HCT116 (cell line): ENCODE data around the gene MAP4. TPM values are rescaled to one million over a fixed set of nuclear protein-coding genes. Genes with fewer than 3 reads are reported as not detected.

Source experiments
- ATAC-seq: fragments of 200-7000 bp; cut with Tn5 transposase; 2 replicates; pipeline ENCODE4 v1.9.1; 2020; ENCODE audit warnings: mild to moderate bottlenecking, moderate library complexity
- BruUV-seq: library from RNA; stranded (reverse); fragments of 400-500 nt; replicated peaks from 2 replicates; lab custom pipeline; 2021; lab: Mats Ljungman, UMichigan
- CTCF ChIA-PET: fragments of 300-600 bp; sonication (Branson Sonifier 250); formaldehyde crosslinking; loops from one replicate; lab custom pipeline; 2021; ENCODE audit warnings: antibody characterized with exemption; lab: Charles Lee
- POLR2A ChIA-PET: fragments of 300-600, 350-600 bp; sonication (Branson Sonifier 250); formaldehyde crosslinking; loops from one replicate; lab custom pipeline; 2021; ENCODE audit warnings: antibody characterized with exemption; lab: Charles Lee
- RAD21 ChIA-PET, 2 experiments: fragments of 300-600 bp; sonication (Branson Sonifier 250); formaldehyde crosslinking; loops; one replicate each; lab custom pipeline; 2023; ENCODE audit warnings: low total read pairs in 2 of 2; ENCODE audit not compliant: uncharacterized antibody in 2 of 2, unreplicated experiment in 2 of 2, low non-redundant PET in 1 of 2; lab: Charles Lee
- DNase-seq: peaks from one replicate; pipeline ENCODE4 v3.0.0-alpha.2; 2010; ENCODE audit warnings: low read depth, low spot score
- H2AFZ ChIP-seq: fragments of 200-600 bp; shearing (Covaris generic), sonication (generic); 2 replicates; pipeline ENCODE4 v1.6.1; 2017; ENCODE audit warnings: low read depth, mixed run types, mixed read lengths, antibody characterized with exemption, low read length; ENCODE audit not compliant: poor library complexity, severe bottlenecking
- H3K27ac ChIP-seq: 2 replicates; pipeline ENCODE4 v1.5.1; 2012; ENCODE audit warnings: low read depth, low read length
- H3K27me3 ChIP-seq: fragments of 200-600 bp; sonication (generic); 2 replicates; pipeline ENCODE4 v1.6.1; 2016; ENCODE audit warnings: mixed run types, low read length, mixed read lengths; ENCODE audit not compliant: insufficient read depth
- H3K36me3 ChIP-seq, 2 experiments: fragments of 200-500 bp in 1 of 2; fragments of 200-600 bp in 1 of 2; sonication (Bioruptor generic) in 1 of 2; sonication (generic) in 1 of 2; 2 replicates each; pipeline versions ENCODE4 v1.5.1 to v1.6.1; 2014 to 2016; ENCODE audit warnings: low read length in 2 of 2, inconsistent platforms in 1 of 2, mixed read lengths in 1 of 2, mixed run types in 1 of 2; ENCODE audit not compliant: insufficient read depth in 2 of 2, control insufficient read depth in 1 of 2
- H3K4me1 ChIP-seq, 2 experiments: fragments of 200-600 bp in 1 of 2; sonication (generic) in 1 of 2; 2 replicates each; pipeline versions ENCODE4 v1.5.1 to v1.6.1; 2012 to 2017; ENCODE audit warnings: low read length in 2 of 2, inconsistent platforms in 1 of 2, mild to moderate bottlenecking in 1 of 2, mixed read lengths in 1 of 2, mixed run types in 1 of 2, moderate library complexity in 1 of 2; ENCODE audit not compliant: insufficient read depth in 2 of 2, control insufficient read depth in 1 of 2
- H3K4me2 ChIP-seq: fragments of 200-600 bp; sonication (generic); 2 replicates; pipeline ENCODE4 v1.6.1; 2017; ENCODE audit warnings: mixed run types, low read length, mixed read lengths
- H3K4me3 ChIP-seq, 2 experiments: fragments of 200-600 bp in 1 of 2; sonication (generic) in 1 of 2; replicated peaks in 1 of 2; 2 replicates each; pipeline ENCODE4 v1.5.1; 2011 to 2016; ENCODE audit warnings: low read length in 2 of 2, control low read depth in 1 of 2, low read depth in 1 of 2, mild to moderate bottlenecking in 1 of 2, mixed read lengths in 1 of 2, mixed run types in 1 of 2
- H3K79me2 ChIP-seq: fragments of 200-600 bp; sonication (generic); 2 replicates; pipeline ENCODE4 v1.6.1; 2017; ENCODE audit warnings: mild to moderate bottlenecking, mixed run types, low read length, moderate library complexity, mixed read lengths; ENCODE audit not compliant: insufficient read depth
- H3K9ac ChIP-seq: fragments of 200-600 bp; sonication (generic); 2 replicates; pipeline ENCODE4 v1.6.1; 2016; ENCODE audit warnings: low read length, mixed read lengths
- H3K9me2 ChIP-seq: fragments of 200-600 bp; sonication (generic), shearing (Covaris generic); 2 replicates; pipeline ENCODE4 v1.6.1; 2017; ENCODE audit warnings: mixed run types, mild to moderate bottlenecking, moderate library complexity; ENCODE audit not compliant: insufficient read depth
- H3K9me3 ChIP-seq, 2 experiments: fragments of 200-500 bp in 1 of 2; fragments of 200-600 bp in 1 of 2; sonication (Bioruptor generic) in 1 of 2; sonication (generic) in 1 of 2; 2 replicates each; pipeline ENCODE4 v1.6.1; 2014 to 2017; ENCODE audit warnings: low read length in 2 of 2, mixed read lengths in 2 of 2, inconsistent platforms in 1 of 2, low read depth in 1 of 2, mild to moderate bottlenecking in 1 of 2, mixed run types in 1 of 2, moderate library complexity in 1 of 2; ENCODE audit not compliant: control insufficient read depth in 1 of 2, insufficient read depth in 1 of 2
- H4K20me1 ChIP-seq: fragments of 200-600 bp; sonication (generic), shearing (Covaris generic); 2 replicates; pipeline ENCODE4 v1.6.1; 2017; ENCODE audit warnings: mixed run types, mild to moderate bottlenecking, moderate library complexity; ENCODE audit not compliant: insufficient read depth
- ATF3 ChIP-seq: IDR thresholded peaks from 2 replicates; pipeline ENCODE4 v1.6.1; 2012
- CBX3 ChIP-seq: IDR thresholded peaks from 2 replicates; pipeline ENCODE4 v1.6.1; 2012; ENCODE audit warnings: low read depth
- CEBPB ChIP-seq: IDR thresholded peaks from 2 replicates; pipeline ENCODE4 v1.6.1; 2012; ENCODE audit warnings: low read depth
- EGR1 ChIP-seq: IDR thresholded peaks from 2 replicates; pipeline ENCODE4 v1.6.1; 2012; ENCODE audit warnings: low read depth
- ELF1 ChIP-seq: IDR thresholded peaks from 2 replicates; pipeline ENCODE4 v1.6.1; 2012; ENCODE audit warnings: low read depth, borderline replicate concordance
- EZH2 ChIP-seq: fragments of 200-600 bp; sonication (generic); IDR thresholded peaks from 2 replicates; pipeline ENCODE4 v1.6.1; 2017; ENCODE audit warnings: antibody characterized with exemption, mixed run types
- EZH2phosphoT487 ChIP-seq: fragments of 200-600 bp; IDR thresholded peaks from 2 replicates; pipeline ENCODE4 v1.6.1; 2018; ENCODE audit warnings: antibody characterized with exemption, borderline replicate concordance
- FOSL1 ChIP-seq: IDR thresholded peaks from 2 replicates; pipeline ENCODE4 v1.6.1; 2012; ENCODE audit warnings: low read depth
- JUND ChIP-seq: IDR thresholded peaks from 2 replicates; pipeline ENCODE4 v1.6.1; 2012
- POLR2A ChIP-seq: IDR thresholded peaks from 2 replicates; pipeline ENCODE4 v1.7.0; 2011; ENCODE audit warnings: borderline replicate concordance; ENCODE audit not compliant: insufficient read depth, insufficient read length; ENCODE audit errors: extremely low read depth
- POLR2AphosphoS5 ChIP-seq: IDR thresholded peaks from 2 replicates; pipeline ENCODE4 v1.6.1; 2011; ENCODE audit warnings: mild to moderate bottlenecking, low read depth, low read length, moderate library complexity
- RAD21 ChIP-seq: IDR thresholded peaks from 2 replicates; pipeline ENCODE4 v1.6.1; 2012; ENCODE audit warnings: low read depth, mild to moderate bottlenecking
- SP1 ChIP-seq: IDR thresholded peaks from 2 replicates; pipeline ENCODE4 v1.6.1; 2012; ENCODE audit warnings: low read depth
- SRF ChIP-seq: IDR thresholded peaks from 2 replicates; pipeline ENCODE4 v1.6.1; 2012; ENCODE audit warnings: low read depth
- TCF7L2 ChIP-seq: IDR thresholded peaks from 2 replicates; pipeline ENCODE4 v1.7.0; 2011; ENCODE audit warnings: borderline replicate concordance, inconsistent platforms; ENCODE audit not compliant: insufficient read depth, insufficient read length; ENCODE audit errors: extremely low read depth
- YY1 ChIP-seq: IDR thresholded peaks from 2 replicates; pipeline ENCODE4 v1.6.1; 2011; ENCODE audit warnings: low read length, low read depth, moderate library complexity, mild to moderate bottlenecking; ENCODE audit not compliant: insufficient replicate concordance; ENCODE audit errors: extremely low read depth
- ZBTB33 ChIP-seq: IDR thresholded peaks from 2 replicates; pipeline ENCODE4 v1.6.1; 2011; ENCODE audit warnings: mild to moderate bottlenecking, low read length, moderate library complexity; ENCODE audit not compliant: insufficient replicate concordance; ENCODE audit errors: extremely low read depth
- intact Hi-C: fragments of 100-400 bp; cut with micrococcal nuclease; formaldehyde crosslinking; loops from 2 replicates; pipeline ENCODE4 v1.10.0; 2022
- total RNA-seq: library from RNA; stranded (reverse); gene quantifications from one replicate; pipeline ENCODE4 v1.2.1, GENCODE V29; 2021; ENCODE audit not compliant: unreplicated experiment

The MAP4 gene
- total RNA-seq, 1 experiment from 2014 or later, result 200 TPM

GRCh38 chr3:47871389-47871788 lies 144.8 kb downstream of the MAP4 start:
- TF ChIP-seq POLR2A (no peak), TCF7L2 (no peak), ELF1 (no peak), SP1 (no peak)
- no peak overlapping the region for H3K4me2 ChIP-seq
- no peaks in the 10 kb centered on the region for H3K9me2 ChIP-seq
- peaks cover 22 to 46% of the 10 kb centered on the region in 2 experiments; a peak in 3 of 4 replicates for H3K36me3 ChIP-seq
- no peaks in the 10 kb centered on the region for H3K4me1 ChIP-seq
- ATAC-seq (no peak), DNase-seq (no peak)
- BruUV-seq, result no TSS peak
- H4K20me1 ChIP-seq, result no peaks in the 10 kb centered on the region
- no peak overlapping the region for H3K4me3 ChIP-seq
- no peak overlapping the region for H3K9ac ChIP-seq
- H2AFZ ChIP-seq, result no peak overlapping the region
- no peaks in the 10 kb centered on the region for H3K27me3 ChIP-seq
- no peaks in the 10 kb centered on the region for H3K9me3 ChIP-seq
- no peak overlapping the region for H3K27ac ChIP-seq
- RAD21 ChIA-PET, result no interaction called here
- POLR2A ChIA-PET, result no interaction called here
- H3K79me2 ChIP-seq, result no peaks in the 10 kb centered on the region
- CTCF ChIA-PET, result interaction anchor here (1.2 kb wide), 1 partner anchor 280 kb away, joined by 4 read pairs; no protein-coding TSS in a partner anchor
- intact Hi-C loops, result no loop called here

GRCh38 chr3:47870702-47871260 lies 145.4 kb downstream of the MAP4 start:
- no peak overlapping the region for H2AFZ ChIP-seq
- no peaks in the 10 kb centered on the region for H3K79me2 ChIP-seq
- H3K27me3 ChIP-seq, result no peaks in the 10 kb centered on the region
- ChIA-PET POLR2A (no interaction called here), CTCF (no interaction called here), RAD21 (no interaction called here)
- H3K9me2 ChIP-seq, result no peaks in the 10 kb centered on the region
- H4K20me1 ChIP-seq, result no peaks in the 10 kb centered on the region
- ATAC-seq, result no peak
- no TSS peak for BruUV-seq
- H3K36me3 ChIP-seq, result peaks cover 22 to 46% of the 10 kb centered on the region in 2 experiments; a peak in 3 of 4 replicates
- no peak overlapping the region for H3K9ac ChIP-seq
- no peak overlapping the region for H3K4me2 ChIP-seq
- H3K4me3 ChIP-seq, result no peak overlapping the region
- H3K27ac ChIP-seq, result no peak overlapping the region
- no peaks in the 10 kb centered on the region for H3K4me1 ChIP-seq
- no peak for DNase-seq
- intact Hi-C loops, result no loop called here
- no peaks in the 10 kb centered on the region for H3K9me3 ChIP-seq
- TF ChIP-seq CEBPB (no peak), ELF1 (no peak), YY1 (no peak), EZH2phosphoT487 (no peak), JUND (no peak), ATF3 (no peak), EGR1 (no peak), RAD21 (no peak), TCF7L2 (no peak), ZBTB33 (no peak), FOSL1 (no peak), CBX3 (no peak), EZH2 (no peak), SRF (no peak), POLR2AphosphoS5 (no peak)
